Fibroblast of upper back skin (primary cell): ENCODE data around the gene UBE2L3.
A peak's percentile ranks its signal among the peaks of the same experiment; 100 is the strongest.
"Not testable (repeated sequence)": the region's sequence is repeated elsewhere in the genome, so short reads cannot be mapped to it uniquely, and the experiment has no call there.

Source experiments
- DNase-seq: peaks from one replicate; pipeline ENCODE4 v3.0.0-alpha.2; 2013

The UBE2L3 gene

DNA sequence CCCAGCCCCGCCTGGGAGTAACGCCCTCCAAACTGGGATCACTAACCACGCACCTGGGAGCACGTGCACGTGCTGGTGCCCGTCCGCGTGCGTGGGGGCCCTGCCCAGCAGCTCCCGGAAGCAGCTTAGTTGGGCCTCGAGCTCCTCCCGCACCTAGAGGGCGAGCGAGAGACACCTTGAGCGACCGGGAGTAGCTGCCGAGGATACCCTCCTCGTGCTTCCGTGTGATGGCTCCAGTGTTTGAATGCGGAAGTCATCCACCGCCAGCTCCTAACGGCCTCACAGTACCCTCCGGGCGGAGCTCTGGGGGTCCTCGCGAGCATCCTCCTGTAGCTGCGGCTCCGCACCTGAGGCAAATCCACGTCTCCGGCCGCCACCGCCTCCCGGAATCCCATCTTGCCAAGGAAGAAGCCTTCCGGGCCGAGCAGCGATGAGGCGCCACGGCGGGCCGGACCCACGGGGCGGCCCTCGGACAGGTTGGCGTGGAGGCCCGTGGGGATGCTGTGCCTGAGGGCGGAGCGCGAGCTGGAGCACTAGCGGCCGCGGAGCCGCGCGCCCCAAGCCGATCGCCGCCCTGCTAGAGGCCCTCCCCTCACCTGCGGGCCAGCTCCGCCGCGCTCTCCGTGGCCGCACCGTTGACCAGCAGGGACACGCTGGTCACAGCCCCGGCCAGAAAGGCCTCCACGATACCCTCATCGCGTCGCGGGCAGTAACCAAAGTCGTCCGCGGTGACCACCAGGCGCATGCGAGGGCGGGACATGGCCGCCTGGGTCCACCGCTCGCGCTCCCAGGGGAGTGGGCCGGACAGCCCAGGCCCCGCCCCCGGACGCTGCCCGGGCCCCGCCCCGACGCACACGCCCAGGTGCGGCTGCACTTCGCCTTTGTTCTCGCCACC is 62.0 kb downstream of the UBE2L3 start, which contains the start of gene YDJC:
YDJC (minus strand) TSS at position 768 of the 895 bp plus-strand sequence; CDS start at position 760, 8 bp downstream.
- peak; percentile 89 for DNase-seq

- no peak for DNase-seq
Observed at GRCh38 chr22:21631025-21631424, 63.5 kb downstream of the UBE2L3 start.

DNA sequence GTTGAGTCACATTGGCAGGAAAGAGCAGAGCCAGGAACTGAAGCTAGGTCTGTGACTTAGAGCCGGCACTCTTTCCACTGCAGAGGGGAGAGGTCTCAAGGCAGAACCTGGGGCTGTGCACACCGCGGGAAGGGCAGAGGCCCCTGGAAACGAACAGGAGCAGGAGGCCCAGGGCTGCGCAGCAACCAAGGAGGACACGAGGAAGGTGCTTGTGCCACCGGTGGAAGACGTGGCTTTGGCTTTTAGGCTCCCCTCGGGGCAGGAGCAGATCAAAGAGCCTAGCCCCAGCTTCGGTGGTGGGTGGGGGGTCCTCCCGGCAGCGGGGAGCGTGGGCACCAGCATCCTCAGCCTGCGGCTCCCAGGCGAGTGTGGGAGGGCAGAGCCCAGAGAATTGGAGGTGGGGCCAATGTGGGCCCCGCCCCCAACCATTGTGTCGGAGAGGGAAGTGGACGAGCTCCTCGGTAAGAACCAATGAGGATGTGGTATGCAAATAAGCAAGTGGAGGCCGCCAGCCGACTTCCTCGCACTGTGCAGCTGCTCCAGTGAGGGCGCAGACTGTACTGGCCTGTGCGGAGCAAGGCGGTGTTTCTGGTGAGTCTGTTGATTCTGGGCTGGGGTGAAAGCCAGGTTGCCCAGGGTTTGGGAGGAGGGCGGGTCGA is 64.9 kb downstream of the UBE2L3 start, which contains the start of gene CCDC116:
CCDC116 (plus strand) TSS at position 524 of the 659 bp plus-strand sequence. CDS start 422 bp downstream, outside the sequence.
- DNase-seq, result no peak

GRCh38 chr22:21632931-21633330 is 65.4 kb downstream of the UBE2L3 start:
- no peak for DNase-seq

DNA sequence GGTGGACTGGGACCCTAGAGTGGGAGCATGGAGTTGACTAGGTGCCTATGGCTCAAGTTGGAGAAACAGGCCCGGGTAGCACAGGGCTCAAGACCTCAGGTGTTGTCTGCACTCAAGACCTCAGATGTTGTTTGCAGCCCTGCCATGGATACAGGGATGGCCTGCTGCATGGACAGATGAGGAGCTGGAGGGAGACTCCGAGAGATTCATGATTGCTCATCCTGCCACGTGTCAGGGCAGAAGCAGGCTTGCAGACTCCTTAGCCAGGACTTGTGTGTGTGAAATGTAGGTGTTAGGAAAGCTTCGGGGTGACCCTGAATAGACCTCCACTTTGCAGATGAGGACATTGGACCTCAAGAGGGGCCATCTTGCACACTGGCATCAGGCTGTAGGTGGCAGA is 66.0 kb downstream of the UBE2L3 start:
- no peak for DNase-seq

- no peak for DNase-seq
Observed at GRCh38 chr22:21634081-21634480, 66.6 kb downstream of the UBE2L3 start.

DNA sequence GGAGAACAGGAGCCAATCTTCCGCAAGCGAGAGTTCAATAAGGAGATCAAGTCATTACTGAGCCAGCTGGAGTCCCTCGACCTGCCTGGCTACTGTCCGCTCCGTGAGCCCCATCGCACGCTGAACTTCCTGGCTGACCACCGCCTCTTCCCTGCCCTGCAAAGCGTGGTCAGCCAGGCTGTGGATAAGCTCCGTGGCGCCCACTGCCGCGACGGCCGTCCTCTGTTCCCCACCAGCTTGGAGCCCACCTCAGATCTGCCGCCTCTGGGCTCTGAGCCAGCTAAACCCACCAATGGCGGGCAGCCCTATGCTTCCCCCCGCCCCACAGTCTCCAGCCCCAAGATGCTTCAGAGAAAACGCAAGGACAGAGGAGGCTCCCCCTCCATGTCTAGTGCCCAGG is 67.3 kb downstream of the UBE2L3 start:
- DNase-seq, result no peak

DNA sequence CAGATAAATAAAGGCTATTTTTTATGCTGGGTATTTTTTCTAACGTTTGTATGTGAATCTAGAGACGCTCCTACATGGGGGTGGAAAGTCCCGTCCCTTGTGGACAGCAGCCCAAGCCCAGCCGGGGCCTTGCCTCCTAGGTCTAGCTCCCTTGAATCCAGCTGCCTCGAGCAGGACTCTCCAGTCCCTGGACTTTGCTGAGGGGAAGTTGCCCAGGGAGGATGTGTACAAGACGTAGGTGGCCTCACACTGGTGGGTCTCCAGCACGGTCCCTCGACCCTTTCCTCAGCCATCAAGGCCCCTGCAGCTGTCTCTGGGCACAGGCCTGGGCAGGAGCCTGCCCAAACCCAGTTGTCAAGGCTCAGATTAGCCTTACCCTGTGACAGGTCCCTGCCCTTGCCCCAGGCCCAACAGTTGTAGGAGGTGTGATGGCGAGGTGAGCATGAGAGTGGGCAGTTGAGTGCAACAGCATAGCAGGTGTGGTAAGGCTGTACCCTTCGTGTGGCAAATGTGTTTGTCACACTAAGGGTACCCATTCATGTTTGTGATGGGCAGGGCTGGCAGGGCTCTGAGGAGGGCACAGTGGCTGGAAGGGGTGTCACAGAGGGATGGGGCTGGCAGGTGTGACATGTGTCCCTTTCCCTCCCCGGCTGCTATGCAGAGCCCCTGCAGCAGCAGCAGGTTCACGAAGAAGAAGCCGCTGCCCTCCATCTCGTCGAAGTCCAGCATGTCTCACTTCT is 68.4 kb downstream of the UBE2L3 start:
- DNase-seq, result no peak

GRCh38 chr22:21636629-21637218 is 69.2 kb downstream of the UBE2L3 start:
- no peak for DNase-seq

- DNase-seq, result not testable (repeated sequence)
Observed at GRCh38 chr22:21637450-21637849, 69.9 kb downstream of the UBE2L3 start.

- DNase-seq, result no peak
Observed at GRCh38 chr22:21639359-21639758, 71.8 kb downstream of the UBE2L3 start.

GRCh38 chr22:21640810-21641209 is 73.3 kb downstream of the UBE2L3 start:
- no peak for DNase-seq

DNA sequence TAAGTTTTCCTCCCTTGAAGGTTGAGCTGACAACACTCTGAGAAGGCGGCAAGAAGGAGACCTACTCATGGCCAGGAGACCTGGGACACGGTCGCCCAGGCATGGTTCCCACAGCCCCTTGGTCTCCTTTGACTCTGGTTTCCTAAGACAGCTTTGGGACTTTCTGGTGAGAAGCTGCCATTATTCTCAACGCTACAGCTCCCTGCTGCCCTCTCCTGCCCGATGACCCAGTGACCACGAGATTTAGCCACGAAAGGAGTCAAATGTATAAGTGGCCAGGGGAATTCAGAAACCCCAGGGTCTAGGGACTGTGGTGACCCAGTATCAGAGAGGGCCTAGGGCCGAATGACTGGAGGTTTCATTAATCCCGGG is 73.9 kb downstream of the UBE2L3 start:
- DNase-seq, result peak; percentile 46

DNA sequence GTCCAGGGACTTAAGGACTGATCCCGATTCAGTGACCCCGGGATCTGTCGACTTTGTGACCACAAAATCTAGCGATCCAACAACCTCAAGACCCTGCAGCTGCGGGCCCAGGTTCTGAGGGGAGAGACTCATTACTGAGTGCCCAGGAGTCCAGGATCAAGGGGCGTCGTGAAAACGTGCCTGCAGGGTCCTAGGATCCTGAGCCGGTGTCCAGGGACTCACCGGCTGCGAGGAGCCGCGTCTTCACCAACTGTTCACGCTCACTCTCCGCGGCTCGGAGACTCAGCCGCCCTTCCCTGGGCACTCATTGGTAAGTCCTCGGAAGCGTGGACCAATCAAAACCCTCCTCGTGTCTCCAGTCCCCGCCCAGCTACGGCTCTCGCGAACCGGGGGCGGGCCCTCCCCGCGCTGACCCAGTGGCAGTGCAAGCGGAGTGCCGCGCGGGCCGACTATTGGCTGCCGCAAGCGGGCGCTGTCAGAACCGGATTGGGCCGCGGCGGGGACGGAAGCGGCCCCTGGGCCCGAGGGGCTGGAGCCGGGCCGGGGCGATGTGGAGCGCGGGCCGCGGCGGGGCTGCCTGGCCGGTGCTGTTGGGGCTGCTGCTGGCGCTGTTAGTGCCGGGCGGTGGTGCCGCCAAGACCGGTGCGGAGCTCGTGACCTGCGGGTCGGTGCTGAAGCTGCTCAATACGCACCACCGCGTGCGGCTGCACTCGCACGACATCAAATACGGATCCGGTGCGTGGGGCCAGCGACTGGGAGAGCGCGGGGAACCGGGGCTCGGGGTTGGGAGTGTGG is 74.5 kb downstream of the UBE2L3 start, which contains the start of gene SDF2L1:
SDF2L1 (plus strand) TSS at position 514 of the 795 bp plus-strand sequence; CDS start at position 549, 35 bp downstream.
- peak; percentile 99 for DNase-seq

GRCh38 chr22:21642584-21643448 is 75.3 kb downstream of the UBE2L3 start:
- DNase-seq, result peak; percentile 42

- no peak for DNase-seq
Observed at GRCh38 chr22:21643533-21644357, 76.2 kb downstream of the UBE2L3 start.

DNA sequence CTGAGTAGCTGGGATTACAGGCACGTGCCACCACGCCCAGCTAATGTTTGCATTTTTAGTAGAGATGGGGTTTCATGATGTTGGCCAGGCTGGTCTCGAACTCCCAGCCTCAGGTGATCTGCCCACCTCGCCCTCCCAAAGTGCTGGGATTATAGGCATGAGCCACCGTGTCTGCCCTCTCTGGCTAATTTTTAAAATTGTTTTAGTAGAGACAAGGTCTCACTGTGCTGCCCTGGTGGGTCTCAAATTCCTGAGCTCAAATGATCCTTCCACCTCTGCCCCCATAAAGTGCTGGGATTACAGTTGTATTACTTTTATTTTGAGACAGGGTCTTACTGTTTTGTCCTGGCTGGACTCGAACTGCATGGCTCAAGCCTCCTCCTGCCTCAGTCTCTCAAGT is 78.0 kb downstream of the UBE2L3 start:
- DNase-seq, result not testable (repeated sequence)

DNA sequence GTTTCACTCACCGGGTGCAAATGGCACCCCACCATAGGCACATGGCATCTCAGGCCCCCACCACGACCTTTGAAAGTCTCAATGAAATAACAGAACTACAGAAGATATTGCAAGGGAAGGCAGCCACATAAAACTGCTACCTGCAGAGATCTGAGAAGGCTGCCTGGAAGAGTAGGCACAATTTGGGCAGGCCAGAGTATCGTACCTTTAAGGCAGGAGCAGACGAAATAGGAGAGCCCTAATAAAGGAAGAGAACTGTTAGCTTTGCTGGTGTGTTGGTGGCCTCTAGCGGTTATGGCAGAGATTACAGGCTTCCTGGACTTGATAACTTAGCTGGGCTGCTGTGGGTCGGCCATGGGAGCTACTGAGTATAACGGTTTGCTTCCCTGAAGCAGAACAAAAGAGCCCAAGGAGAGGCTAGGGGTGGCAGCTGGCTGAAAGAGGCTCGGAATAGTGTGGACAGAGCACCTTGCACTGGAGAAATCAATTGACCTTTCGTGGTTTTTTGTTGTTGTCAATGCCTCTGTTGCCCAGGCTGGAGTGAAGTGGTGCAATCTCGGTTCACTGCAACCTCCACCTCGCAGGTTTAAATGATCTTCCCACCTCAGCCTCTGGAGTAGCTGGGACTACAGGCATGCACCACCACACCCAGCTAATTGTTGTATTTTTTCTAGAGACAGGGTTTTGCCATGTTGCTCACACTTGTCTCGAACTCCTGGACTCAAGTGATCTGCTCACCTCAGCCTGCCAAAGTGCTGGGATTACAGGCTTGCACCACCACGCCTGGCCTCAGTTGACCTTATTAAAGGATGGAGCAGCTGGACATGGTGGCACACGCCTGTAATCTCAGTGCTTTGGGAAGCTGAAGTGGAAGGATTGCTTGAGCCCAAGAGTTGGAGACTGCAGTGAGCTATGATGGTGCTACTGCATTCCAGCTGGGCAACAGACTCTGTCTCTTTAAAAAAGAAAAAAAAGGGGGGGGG is 79.4 kb downstream of the UBE2L3 start:
- peak; percentile 79 for DNase-seq

GRCh38 chr22:21650280-21650679 is 82.8 kb downstream of the UBE2L3 start:
- no peak for DNase-seq
